DMS 273 treated with DMSO at 0.1 percent for 48 hours (cell line): ENCODE data around the gene HTN3.
"Not testable (repeated sequence)": the region's sequence is repeated elsewhere in the genome, so short reads cannot be mapped to it uniquely, and the experiment has no call there.

ENCODE experiments used
- DNase-seq: peaks from one replicate; lab custom pipeline; 2025; lab: John Stamatoyannopoulos, UW

The HTN3 gene

DNA sequence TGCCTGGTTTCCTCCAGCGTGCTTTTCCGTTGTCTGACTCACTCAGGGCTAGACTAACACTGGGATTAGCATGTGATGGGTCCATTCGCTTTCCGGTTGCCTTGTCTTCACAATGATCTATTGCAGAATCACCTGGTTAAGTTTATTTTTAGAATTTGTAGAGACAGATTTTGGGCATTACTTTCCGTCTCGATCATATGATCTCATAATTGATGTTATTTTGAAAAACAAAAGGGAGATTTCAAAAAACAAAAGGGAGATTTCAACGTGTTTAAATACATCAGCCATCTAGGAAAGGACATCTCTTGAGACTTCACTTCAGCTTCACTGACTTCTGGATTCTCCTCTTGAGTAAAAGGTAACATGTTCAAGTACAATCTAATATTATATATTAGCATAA, at the start of gene HTN3:
TSS of gene HTN3 (plus strand) at position 301 of the 400 bp plus-strand sequence. CDS start 2,282 bp downstream, outside the sequence.
- not testable (repeated sequence) for DNase-seq

DNA sequence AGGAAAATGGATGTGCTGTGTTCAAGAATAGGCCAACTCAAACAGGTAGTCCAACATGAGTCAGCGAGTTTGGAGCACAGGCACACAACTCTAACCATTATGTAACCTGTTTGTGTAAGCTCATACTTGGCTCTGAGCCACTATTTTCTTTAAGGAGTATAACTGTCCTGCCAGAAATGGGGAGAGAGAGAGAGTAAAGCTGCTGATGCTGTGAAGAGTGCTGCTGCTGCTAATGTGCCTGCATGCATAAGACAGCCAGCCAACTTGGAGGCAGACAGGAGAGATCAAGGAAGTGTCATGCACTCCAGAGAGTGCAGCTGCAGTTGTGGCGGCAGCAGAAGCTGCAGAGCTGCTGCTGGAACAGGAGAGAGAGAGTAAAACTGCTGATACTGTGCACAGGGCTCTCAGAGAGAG, 44.2 kb upstream of the HTN3 start:
- no peak for DNase-seq

DNA sequence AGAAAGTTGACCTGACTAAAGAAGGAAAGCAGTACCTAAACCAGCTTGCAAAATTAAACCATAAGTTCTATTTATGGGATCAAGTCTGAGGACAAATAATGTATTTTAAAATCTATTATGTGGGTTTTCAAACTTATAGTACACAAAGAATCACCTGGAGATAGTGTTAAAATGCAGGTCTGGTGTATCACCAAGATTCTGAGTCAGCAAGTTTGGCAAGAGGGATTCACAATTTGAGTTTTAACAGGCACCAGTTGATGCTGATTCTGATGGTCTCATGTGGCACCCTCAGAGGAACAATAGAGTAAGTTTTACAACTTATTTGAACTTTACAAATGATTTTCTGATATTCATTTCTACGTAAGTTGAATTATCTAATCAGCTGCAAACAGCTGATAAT, 41.6 kb upstream of the HTN3 start:
- DNase-seq = no peak

DNA sequence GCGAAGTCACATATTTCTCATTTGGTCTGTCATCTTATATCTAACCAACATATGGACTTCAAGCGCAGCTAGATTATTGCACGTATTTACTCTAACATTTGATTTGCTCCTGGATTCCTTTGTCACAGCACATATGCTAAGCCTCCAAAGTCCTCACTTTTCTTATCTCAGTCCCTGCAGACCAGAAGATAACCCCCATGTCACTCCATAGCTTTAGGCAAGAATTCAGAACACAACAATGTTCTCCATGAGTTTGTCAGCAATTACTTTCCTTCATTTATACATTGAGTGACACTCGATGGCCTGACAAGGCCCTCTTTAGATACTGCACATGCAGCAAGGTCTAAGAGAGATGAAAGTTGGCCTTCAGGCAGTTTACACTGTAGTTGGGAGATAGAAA, 37.2 kb upstream of the HTN3 start:
- DNase-seq = no peak

DNA sequence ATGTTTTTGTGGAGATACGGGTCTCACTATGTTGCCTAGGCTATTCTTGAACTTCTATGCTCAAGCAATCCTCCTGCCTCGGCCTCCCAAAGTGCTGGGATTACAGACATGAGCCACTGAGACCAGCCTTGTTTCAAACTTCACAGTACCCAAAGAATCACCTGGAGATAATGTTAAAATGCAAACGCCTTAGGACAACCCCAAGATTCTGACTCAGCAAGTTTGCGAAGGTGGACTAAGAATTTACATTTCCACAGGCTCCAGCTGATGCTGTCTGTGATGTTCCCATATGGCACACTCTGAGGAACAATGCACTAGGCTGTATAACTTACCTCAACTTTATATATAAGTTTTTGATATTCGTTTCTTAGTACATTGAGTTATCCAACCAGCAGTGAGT, 33.5 kb upstream of the HTN3 start:
- no peak for DNase-seq

DNA sequence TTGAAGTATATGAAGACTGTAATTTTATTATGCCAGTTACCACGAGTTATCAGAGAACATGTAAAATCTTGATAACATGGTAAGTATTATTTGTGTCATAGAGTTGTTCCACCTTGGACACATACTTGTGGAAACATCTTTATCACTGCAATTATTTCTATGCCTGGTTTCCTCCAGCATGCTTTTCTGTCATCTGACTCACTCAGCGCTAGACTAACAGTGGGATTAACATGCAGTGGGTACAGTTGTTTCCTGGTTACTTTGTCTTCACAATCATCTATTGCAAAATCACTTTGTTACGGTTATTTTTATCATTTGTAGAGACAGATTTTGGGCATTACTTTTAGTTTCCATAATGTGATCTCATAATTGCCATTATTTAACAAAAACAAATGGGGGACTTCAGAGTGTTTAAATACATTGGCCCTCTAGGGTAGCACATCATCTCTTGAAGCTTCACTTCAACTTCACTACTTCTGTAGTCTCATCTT, 32.7 kb upstream of the HTN3 start, which contains the start of gene STATH:
TSS of gene STATH (plus strand) at position 441 of the 491 bp plus-strand sequence. CDS start 2,472 bp downstream, outside the sequence.
- no peak for DNase-seq

DNA sequence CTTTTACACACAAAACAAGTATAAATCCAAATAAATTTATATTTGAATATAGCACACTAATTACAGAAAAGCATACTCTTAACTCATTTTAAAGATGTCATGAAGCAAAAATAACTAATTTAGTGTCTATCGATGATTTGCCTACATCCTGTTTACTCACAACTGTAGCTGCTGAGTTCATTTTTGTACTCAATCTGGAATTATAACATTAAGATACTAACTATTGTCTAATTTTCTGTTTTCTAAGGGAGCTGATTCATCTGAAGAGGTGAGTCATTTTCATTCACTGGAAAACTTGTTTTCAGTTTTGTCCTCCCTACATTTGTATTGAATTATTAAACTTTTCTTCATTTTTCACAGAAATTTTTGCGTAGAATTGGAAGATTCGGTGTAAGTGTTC, 28.8 kb upstream of the HTN3 start:
- no peak for DNase-seq

DNA sequence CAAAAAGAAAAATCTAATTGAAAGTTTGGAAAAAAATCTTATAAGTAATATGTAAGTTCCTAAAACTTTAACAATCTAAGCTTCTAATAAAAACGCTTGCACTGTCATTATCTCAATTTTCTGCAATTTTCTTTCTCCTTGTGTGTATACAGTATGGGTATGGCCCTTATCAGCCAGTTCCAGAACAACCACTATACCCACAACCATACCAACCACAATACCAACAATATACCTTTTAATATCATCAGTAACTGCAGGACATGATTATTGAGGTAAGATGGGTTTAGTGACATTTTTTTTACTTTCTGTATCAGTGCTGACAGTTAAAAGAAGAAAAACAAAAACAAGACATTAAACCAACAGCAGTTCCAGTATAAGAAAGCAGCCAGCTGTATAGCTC, 27.5 kb upstream of the HTN3 start:
- DNase-seq = no peak

DNA sequence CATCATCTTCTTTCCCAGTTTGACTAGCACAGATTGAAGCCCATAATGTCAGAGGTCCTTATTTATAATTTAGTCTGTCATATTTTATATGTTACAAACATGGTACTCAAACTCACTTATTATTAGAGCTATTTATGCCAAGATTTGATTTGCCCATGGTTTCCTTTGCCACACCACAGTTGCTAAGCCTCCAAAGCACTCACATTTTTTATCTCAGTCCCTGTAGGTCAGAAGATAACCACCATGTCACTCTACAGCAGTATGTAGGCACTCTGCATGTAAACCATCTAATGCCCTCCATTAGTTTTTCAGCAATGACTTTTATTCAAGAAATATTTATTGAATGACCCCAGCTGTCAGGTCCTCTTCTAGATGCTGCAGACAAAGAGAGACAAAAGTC, 25.8 kb upstream of the HTN3 start:
- DNase-seq = no peak

DNA sequence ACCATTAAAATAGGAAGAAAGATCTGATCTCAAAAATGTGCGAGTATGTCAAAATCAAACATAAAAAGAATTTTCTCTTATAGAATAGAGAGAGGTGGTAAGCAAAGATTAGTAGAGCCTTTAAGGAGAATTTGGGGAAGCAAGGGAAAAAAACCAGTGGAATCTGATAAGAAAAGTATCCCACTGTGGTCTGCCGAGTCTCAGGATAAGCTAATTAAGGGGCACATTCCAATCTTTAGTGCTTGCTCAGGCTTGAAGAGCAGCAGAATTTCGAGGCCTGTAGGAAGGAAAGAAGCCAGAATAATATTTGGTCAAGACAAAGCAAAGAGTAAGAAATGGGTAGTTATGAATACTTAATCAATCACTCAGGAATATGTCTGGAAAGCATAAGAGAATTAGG, 19.5 kb upstream of the HTN3 start:
- DNase-seq = no peak

DNA sequence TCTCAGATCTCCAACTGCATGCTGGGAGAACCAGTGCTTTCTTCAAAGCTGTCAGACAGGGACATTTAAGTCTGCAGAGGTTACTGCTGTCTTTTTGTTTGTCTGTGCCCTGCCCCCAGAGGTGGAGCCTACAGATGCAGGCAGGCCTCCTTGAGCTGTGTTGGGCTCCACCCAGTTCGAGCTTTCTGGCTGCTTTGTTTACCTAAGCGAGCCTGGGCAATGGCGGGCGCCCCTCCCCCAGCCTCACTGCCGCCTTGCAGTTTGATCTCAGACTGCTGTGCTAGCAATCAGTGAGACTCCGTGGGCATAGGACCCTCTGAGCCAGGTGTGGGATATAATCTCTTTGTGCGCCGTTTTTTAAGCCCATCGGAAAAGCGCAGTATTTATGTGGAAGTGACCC, 9.3 kb upstream of the HTN3 start:
- not testable (repeated sequence) for DNase-seq

DNA sequence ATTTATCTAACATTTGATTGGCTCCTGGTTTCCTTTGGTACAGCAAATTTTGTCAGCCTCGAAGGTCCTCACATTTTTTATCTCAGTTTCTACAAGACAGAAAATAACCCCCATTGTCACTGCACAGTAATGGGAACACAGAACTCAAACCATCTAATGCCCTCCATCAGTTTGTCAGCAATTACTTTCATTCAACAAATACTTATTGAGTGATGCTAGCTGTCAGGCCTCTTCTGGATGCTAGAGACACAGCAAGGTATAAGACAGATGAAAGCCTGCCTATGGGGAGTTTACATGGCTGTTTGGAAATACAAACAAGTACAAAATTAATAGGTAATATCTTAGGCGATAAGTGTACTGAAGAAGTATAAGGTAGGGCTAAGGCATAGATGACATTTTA, 5.0 kb upstream of the HTN3 start:
- no peak for DNase-seq

DNA sequence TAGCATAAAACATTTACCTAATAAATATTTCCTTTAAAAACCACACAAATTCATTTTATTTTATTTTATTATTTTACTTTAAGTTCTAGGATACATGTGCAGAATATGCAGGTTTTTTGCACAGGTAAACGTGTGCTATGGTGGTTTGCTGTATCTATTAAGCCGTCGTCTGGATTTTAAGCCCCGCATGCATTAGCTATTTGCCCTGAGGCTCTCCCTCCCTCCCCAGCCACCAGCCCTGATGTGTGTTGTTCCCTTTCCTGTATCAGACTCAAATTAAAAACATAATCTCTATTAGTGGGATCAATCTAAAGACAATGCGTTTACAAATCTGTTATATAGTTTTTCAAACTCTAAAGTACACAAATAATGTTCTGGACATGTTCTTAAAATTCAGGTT, 1.2 kb upstream of the HTN3 start:
- DNase-seq = no peak

DNA sequence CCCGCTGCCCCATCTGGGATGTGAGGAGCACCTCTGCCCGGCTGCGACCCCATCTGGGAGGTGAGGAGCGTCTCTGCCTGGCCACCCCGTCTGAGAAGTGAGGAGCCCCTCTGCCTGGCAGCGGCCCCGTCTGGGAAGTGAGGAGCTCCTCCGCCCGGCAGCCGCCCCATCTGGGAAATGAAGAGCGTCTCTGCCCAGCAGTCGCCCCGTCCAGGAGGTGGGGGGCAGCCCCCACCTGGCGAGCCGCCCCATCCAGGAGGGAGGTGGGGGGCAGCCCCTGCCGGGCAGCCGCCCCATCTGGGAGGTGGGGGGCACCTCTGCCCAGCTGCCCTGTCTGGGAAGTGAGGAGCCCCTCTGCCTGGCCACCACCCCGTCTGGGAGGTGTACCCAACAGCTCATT, 9.3 kb downstream of the HTN3 start:
- DNase-seq = not testable (repeated sequence)

DNA sequence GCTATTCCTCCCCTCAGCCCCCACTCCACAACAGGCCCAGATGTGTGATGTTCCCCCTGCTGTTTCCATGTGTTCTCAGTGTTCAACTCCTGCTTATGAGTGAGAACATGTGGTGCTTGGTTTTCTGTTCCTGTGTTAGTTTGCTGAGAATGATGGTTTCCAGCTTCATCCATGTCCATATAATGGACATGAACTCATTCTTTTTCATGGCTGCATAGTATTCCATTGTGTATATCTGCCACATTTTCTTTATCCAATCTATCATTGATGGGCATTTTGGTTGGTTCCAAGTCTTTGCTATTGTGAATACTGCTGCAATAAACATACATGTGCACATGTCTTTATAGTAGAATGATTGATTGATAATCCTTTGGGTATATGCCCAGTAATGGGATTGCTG, 11.7 kb downstream of the HTN3 start:
- DNase-seq = not testable (repeated sequence)

DNA sequence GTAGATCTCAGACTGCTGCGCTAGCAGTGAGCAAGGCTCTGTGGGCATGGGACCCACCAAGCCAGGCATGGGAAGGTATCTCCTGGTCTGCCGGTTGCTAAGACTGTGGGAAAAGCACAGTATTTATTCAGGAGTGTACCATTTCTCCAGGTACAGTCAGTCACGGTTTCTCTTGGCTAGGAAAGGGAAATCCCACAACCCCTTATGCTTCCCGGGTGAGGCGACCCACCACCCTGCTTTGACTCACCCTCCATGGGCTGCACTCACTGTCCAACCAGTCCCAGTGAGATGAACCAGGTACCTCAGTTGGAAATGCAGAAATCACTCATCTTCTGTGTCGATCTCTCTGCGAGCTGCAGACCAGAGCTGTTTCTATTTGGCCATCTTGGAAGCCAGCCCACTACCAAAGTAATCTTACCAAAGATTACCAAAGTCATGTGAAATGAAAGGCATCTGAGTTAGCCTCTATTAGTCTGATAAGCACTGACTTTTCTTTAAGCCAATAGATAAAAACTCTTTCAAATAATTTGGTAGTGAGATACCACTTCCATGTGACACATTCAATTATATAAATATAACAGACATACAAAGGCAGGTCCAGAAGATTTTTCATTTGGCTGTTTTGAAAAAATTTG, 13.5 kb downstream of the HTN3 start:
- DNase-seq = no peak

DNA sequence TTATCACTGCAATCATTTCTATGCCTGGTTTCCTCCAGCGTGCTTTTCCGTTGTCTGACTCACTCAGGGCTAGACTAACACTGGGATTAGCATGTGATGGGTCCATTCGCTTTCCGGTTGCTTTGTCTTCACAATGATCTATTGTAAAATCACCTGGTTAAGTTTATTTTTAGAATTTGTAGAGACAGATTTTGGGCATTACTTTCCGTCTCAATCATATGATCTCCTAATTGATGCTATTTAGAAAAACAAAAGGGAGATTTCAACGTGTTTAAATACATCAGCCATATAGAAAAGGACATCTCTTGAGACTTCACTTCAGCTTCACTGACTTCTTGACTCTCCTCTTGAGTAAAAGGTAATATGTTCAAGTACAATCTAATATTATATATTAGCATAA, 21.9 kb downstream of the HTN3 start, which contains the start of gene HTN1:
TSS of gene HTN1 (plus strand) at position 301 of the 400 bp plus-strand sequence. CDS start 2,639 bp downstream, outside the sequence.
- DNase-seq = not testable (repeated sequence)

DNA sequence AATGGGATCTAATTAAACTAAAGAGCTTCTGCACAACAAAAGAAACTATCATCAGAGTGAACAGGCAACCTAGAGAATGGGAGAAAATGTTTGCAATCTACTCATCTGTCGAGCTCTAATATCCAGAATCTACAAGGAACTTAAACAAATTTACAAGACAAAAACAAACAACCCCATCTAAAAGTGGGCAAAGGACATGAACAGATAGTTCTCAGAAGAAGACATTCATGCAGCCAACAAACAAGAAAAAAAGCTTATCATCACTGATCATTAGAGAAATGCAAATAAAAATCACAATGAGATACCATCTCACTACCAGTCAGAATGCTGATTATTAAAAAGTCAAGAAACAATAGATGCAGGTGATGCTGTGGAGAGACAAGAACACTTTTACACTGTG, 28.3 kb downstream of the HTN3 start:
- DNase-seq = not testable (repeated sequence)

DNA sequence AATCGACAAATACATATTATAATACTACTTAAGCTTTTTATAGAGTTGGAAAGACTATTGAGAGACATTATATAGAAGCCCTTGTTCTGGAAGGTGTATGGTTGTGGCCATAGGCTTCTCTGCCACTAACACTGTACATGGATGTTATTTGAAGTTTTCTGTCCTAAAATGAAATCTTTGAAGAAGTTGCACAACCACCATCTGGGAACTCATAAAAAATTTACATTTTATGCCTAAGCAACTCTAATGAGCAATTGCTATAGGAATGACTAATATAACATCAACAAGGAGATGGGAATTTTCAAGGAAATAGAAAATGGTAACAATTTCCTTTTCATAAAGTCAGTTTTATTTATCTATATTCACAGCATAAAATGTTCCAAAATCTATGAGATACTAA, 29.4 kb downstream of the HTN3 start:
- DNase-seq = no peak

DNA sequence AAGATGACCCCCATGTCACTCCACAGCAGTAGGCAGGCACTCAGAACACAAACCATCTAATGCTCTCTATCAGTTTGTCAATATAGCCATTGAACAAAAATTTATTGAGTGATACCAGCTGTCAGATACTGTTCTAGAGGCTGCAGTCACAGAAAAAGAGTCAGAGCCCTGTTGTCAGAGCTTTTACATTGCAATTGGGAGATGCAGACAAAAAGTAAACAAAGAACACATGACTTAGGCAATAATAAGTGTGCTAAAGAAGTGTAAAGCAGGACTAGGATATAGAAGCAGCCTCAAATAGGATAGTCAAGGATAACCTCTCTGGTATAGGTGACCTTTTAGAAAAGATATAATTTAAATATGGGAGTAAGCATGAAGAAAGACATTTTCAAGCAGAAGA, 30.9 kb downstream of the HTN3 start:
- no peak for DNase-seq

DNA sequence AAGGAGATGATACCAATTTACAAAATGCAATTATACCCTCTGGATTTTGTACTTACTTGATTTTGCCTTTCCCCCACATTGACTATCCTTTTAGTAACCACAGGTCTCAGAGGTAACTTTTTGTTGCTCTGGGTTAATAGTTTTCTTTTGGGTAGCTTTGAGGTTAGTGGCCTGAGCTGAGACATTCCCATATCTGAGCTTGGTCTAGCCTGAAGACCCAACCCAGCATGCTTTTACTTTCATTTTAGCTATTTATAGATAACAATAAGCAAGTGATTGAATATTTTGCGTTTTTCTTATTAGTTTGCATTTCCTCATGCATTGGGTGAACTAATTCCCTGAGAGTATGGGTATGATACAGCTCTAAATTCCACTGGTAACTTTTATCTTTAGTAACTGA, 33.7 kb downstream of the HTN3 start:
- no peak for DNase-seq

DNA sequence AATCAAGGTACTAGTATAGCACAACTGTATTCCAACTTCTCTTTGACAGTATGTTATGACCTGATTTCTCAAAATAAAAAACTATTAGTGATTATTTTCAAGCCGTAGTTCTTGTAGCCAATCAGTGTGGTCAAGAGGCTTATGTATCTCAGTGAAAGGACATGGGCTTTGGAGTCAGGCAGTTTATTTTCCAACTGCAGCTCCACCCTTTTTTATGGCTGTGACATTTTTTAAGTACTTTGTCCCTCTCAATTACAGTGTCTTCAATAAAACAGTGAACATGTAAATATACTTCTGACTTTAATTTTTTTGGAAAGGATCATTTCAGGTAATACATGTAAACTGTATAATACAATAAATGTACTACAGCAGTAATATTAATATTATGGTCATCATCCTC, 51.9 kb downstream of the HTN3 start:
- DNase-seq = no peak
